HG03342 (cell line): Measurements from ENCODE around the gene WDR35.
A peak's percentile ranks its signal among the peaks of the same experiment; 100 is the strongest.
"Not testable (repeated sequence)": the region's sequence is repeated elsewhere in the genome, so short reads cannot be mapped to it uniquely, and the experiment has no call there.

Experiments used
- ATAC-seq: cut with Tn5 transposase; IDR thresholded peaks from one replicate; pipeline ENCODE4 v1.9.1; 2021; ENCODE audit warnings: mild to moderate bottlenecking, moderate library complexity; ENCODE audit not compliant: unreplicated experiment

Gene WDR35

GRCh38 chr2:19895535-19895934 is 94.4 kb downstream of the WDR35 start:
- no peak for ATAC-seq

- peak; percentile 15 for ATAC-seq
Measured at GRCh38 chr2:19894134-19894792, 95.6 kb downstream of the WDR35 start.

- ATAC-seq, result peak; percentile 74
Measured at GRCh38 chr2:19893520-19894133, 96.3 kb downstream of the WDR35 start.

- ATAC-seq, result not testable (repeated sequence)
Measured at GRCh38 chr2:19891971-19892370, 97.9 kb downstream of the WDR35 start.

GRCh38 chr2:19890104-19890503 is 99.8 kb downstream of the WDR35 start:
- ATAC-seq, result no peak

- ATAC-seq, result no peak
Measured at GRCh38 chr2:19888831-19889230, 101.1 kb downstream of the WDR35 start.

- ATAC-seq, result no peak
Measured at GRCh38 chr2:19887510-19887909, 102.4 kb downstream of the WDR35 start.

GRCh38 chr2:19886261-19886660 is 103.6 kb downstream of the WDR35 start:
- no peak for ATAC-seq

GRCh38 chr2:19885791-19886190 is 104.1 kb downstream of the WDR35 start:
- ATAC-seq, result no peak

GRCh38 chr2:19883971-19884720 is 105.8 kb downstream of the WDR35 start:
- no peak for ATAC-seq

- ATAC-seq, result no peak
Measured at GRCh38 chr2:19883486-19883885, 106.4 kb downstream of the WDR35 start.

GRCh38 chr2:19882286-19882685 is 107.6 kb downstream of the WDR35 start:
- no peak for ATAC-seq

- ATAC-seq, result no peak
Measured at GRCh38 chr2:19881908-19882265, 108.0 kb downstream of the WDR35 start.

- ATAC-seq, result no peak
Measured at GRCh38 chr2:19881221-19881907, 108.5 kb downstream of the WDR35 start.

GRCh38 chr2:19880191-19880590 is 109.7 kb downstream of the WDR35 start:
- ATAC-seq, result not testable (repeated sequence)

- ATAC-seq, result no peak
Measured at GRCh38 chr2:19879120-19879519, 110.8 kb downstream of the WDR35 start.

- ATAC-seq, result no peak
Measured at GRCh38 chr2:19878268-19879046, 111.4 kb downstream of the WDR35 start.

GRCh38 chr2:19876751-19877150 is 113.2 kb downstream of the WDR35 start:
- ATAC-seq, result no peak

GRCh38 chr2:19875280-19875679 is 114.6 kb downstream of the WDR35 start:
- ATAC-seq, result no peak

- ATAC-seq, result no peak
Measured at GRCh38 chr2:19874726-19875125, 115.2 kb downstream of the WDR35 start.

- ATAC-seq, result no peak
Measured at GRCh38 chr2:19873014-19873413, 116.9 kb downstream of the WDR35 start.
